ENCODE data around the gene SNRPA.

The SNRPA gene

DNA sequence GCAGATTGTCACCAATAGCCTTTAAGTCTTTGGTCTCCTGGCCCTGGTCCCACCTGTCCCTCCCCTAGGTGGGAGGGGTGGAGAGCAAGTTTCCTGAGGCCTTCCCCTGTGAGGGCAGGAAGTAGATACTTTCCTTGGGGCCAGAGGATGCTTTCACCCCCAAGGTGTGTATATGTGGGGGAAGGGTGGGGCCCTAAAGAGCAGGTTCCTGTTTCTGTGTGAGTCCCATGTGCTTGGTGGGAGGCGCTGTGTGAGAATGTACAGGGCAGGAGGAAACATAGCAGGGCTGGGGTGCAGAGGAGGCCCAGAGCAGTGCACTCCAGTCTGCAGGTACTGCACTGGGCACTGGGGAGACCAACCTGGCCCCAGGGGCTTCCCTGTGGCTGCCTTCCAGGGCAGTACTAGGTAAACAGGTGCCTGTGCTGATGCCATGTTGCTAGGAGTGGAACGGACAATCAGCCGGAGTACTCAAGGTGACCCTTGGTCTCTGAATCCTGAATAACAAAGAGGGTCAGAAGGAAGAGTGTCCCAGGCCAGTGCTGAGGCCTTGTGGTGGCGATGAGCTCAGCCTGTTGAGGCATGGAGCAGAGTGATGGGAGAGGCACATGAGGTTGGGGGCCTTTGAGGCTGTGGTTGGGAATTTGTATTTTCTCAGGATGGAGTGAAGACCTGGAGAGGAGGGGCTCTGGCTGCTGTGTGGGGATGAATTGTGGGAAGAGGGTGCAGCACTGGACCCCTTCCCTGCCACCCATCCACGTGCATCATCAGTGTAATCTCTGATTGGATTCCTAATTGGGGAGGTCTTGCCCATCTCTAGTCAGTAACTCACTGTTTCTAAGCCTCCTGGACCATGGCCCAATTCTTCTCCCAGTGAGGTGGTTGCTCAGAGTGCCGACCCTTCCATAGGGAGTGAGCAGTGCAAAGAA is 53.1 kb downstream of the SNRPA start (continued):
- TF ChIP-seq, protein P1, sequence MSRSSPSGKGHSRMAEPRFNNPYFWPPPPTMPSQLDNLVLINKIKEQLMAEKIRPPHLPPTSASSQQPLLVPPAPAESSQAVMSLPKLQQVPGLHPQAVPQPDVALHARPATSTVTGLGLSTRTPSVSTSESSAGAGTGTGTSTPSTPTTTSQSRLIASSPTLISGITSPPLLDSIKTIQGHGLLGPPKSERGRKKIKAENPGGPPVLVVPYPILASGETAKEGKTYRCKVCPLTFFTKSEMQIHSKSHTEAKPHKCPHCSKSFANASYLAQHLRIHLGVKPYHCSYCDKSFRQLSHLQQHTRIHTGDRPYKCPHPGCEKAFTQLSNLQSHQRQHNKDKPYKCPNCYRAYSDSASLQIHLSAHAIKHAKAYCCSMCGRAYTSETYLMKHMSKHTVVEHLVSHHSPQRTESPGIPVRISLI (tag by site-specific recombination; IDR thresholded peaks at IDR 0.05), result no peak
- TF ChIP-seq BCL11A (tag by site-specific recombination; IDR thresholded peaks at IDR 0.05; ENCODE audit: low read depth) (no peak), GFI1B (tag by site-specific recombination; IDR thresholded peaks at IDR 0.05) (no peak), ZBTB17 (tag by site-specific recombination; IDR thresholded peaks at IDR 0.05) (peak; percentile 28; the same call in 1 of the 2 replicates), FEZF1 (tag by site-specific recombination; IDR thresholded peaks at IDR 0.05) (no peak), SP3 (tag by site-specific recombination; IDR thresholded peaks at IDR 0.05) (peak; percentile 80), ZNF366 (tag by site-specific recombination; conservative IDR thresholded peaks at IDR 0.05) (0 out of 2 replicates have a peak, but pooled peaks have one; percentile 26)
- TF ChIP-seq, protein P2, sequence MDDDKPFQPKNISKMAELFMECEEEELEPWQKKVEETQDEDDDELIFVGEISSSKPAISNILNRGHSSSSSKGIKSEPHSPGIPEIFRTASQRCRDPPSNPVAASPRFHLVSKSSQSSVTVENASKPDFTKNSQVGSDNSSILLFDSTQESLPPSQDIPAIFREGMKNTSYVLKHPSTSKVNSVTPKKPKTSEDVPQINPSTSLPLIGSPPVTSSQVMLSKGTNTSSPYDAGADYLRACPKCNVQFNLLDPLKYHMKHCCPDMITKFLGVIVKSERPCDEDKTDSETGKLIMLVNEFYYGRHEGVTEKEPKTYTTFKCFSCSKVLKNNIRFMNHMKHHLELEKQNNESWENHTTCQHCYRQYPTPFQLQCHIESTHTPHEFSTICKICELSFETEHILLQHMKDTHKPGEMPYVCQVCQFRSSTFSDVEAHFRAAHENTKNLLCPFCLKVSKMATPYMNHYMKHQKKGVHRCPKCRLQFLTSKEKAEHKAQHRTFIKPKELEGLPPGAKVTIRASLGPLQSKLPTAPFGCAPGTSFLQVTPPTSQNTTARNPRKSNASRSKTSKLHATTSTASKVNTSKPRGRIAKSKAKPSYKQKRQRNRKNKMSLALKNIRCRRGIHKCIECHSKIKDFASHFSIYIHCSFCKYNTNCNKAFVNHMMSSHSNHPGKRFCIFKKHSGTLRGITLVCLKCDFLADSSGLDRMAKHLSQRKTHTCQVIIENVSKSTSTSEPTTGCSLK (tag by site-specific recombination; IDR thresholded peaks at IDR 0.05), result no peak

DNA sequence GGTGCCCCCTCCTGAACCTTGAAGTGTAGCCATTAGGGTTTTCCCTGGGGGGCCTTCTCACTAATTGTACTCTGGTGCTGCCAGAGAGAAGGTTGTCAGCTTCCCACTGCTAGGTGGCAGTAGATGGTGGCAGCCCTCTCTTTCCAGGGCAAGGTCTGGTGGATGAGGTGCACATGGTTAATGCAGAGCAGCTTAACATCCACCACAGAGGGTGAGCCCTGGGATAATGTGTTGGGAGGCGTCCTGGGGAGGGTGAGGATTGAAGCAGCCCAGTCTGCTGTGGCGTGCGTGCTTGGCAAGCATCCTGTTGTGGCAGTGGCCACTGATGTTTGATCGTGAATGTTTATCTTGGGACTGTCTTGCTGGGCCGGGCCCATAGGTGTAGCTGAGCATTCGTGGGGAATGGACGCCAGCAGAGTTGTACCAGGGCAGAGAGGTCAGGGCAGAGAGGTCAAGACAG is 53.8 kb downstream of the SNRPA start:
- Histone ChIP-seq H3K4me3 (ENCODE audit: low read depth, low read length) (no peak overlapping the region), H3K4me1 (ENCODE audit: control insufficient read depth, insufficient read depth, low read length) (peaks cover 77% of the 10 kb centered on the region), H3K27ac (ENCODE audit: extremely low read depth, low read depth, low read length) (peak overlapping the region; percentile 67), H3K9me3 (ENCODE audit: control insufficient read depth, insufficient read depth, low read depth, low read length) (no peaks in the 10 kb centered on the region), H3K36me3 (ENCODE audit: control insufficient read depth in 2 of 2, insufficient read depth in 1 of 2, low read length in 2 of 2) (peaks cover 54 to 81% of the 10 kb centered on the region in 2 experiments)
- CTCF ChIA-PET, result interaction anchor here (0.6 to 5.6 kb wide), 14 partner anchors 9 to 669 kb away, joined by 3 to 77 read pairs (median 4); no protein-coding TSS in a partner anchor
- POLR2A ChIA-PET, result interaction anchor here (0.5 to 8.6 kb wide), 7 partner anchors 17 to 157 kb away, joined by 3 to 86 read pairs (median 5); partner anchors contain the start of genes ACTMAP, COQ8B, ITPKC and RAB4B
- TF ChIP-seq ZNF664 (tag by site-specific recombination; IDR thresholded peaks at IDR 0.05) (no peak), ZNF585B (tag by site-specific recombination; IDR thresholded peaks at IDR 0.05) (no peak), ZFP41 (tag by site-specific recombination; IDR thresholded peaks at IDR 0.05; ENCODE audit: borderline replicate concordance) (no peak), ZNF214 (tag by site-specific recombination; IDR thresholded peaks at IDR 0.05; ENCODE audit: borderline replicate concordance) (no peak), ZNF266 (tag by site-specific recombination; IDR thresholded peaks at IDR 0.05; ENCODE audit: low read depth) (peak; percentile 7; the same call in 1 of the 2 replicates), ZNF561 (tag by site-specific recombination; IDR thresholded peaks at IDR 0.05; ENCODE audit: borderline replicate concordance) (no peak), GLIS2 (tag by site-specific recombination; IDR thresholded peaks at IDR 0.05) (no peak), ZNF600 (tag by site-specific recombination; IDR thresholded peaks at IDR 0.05) (peak; percentile 36; the same call in 1 of the 2 replicates), GLIS1 (tag by site-specific recombination; IDR thresholded peaks at IDR 0.05) (peak; percentile 31; the same call in 1 of the 2 replicates), ZIC2 (tag by site-specific recombination; IDR thresholded peaks at IDR 0.05) (peak; percentile 58), ZBTB8A (tag by site-specific recombination; IDR thresholded peaks at IDR 0.05) (no peak)
- TF ChIP-seq, protein P3, sequence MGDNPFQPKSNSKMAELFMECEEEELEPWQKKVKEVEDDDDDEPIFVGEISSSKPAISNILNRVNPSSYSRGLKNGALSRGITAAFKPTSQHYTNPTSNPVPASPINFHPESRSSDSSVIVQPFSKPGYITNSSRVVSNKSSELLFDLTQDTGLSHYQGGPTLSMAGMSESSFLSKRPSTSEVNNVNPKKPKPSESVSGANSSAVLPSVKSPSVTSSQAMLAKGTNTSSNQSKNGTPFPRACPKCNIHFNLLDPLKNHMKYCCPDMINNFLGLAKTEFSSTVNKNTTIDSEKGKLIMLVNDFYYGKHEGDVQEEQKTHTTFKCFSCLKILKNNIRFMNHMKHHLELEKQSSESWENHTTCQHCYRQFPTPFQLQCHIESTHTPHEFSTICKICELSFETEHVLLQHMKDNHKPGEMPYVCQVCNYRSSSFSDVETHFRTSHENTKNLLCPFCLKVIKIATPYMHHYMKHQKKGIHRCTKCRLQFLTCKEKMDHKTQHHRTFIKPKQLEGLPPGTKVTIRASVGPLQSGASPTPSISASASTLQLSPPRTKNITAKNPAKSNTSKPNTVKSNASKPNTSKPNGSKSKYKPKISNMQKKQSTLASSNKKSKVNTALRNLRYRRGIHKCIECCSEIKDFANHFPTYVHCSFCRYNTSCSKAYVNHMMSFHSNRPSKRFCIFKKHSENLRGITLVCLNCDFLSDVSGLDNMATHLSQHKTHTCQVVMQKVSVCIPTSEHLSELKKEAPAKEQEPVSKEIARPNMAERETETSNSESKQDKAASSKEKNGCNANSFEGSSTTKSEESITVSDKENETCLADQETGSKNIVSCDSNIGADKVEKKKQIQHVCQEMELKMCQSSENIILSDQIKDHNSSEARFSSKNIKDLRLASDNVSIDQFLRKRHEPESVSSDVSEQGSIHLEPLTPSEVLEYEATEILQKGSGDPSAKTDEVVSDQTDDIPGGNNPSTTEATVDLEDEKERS (tag by site-specific recombination; IDR thresholded peaks at IDR 0.05), result no peak
- TF ChIP-seq, protein P4, sequence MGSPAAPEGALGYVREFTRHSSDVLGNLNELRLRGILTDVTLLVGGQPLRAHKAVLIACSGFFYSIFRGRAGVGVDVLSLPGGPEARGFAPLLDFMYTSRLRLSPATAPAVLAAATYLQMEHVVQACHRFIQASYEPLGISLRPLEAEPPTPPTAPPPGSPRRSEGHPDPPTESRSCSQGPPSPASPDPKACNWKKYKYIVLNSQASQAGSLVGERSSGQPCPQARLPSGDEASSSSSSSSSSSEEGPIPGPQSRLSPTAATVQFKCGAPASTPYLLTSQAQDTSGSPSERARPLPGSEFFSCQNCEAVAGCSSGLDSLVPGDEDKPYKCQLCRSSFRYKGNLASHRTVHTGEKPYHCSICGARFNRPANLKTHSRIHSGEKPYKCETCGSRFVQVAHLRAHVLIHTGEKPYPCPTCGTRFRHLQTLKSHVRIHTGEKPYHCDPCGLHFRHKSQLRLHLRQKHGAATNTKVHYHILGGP (tag by site-specific recombination; IDR thresholded peaks at IDR 0.05), result no peak
- TF ChIP-seq, protein P5, sequence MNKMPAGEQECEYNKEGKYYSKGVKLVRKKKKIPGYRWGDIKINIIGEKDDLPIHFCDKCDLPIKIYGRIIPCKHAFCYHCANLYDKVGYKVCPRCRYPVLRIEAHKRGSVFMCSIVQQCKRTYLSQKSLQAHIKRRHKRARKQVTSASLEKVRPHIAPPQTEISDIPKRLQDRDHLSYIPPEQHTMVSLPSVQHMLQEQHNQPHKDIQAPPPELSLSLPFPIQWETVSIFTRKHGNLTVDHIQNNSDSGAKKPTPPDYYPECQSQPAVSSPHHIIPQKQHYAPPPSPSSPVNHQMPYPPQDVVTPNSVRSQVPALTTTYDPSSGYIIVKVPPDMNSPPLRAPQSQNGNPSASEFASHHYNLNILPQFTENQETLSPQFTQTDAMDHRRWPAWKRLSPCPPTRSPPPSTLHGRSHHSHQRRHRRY (tag by site-specific recombination; IDR thresholded peaks at IDR 0.05), result no peak
